H1 (cell line): ENCODE results near the gene DHRS1.

Experiments
- CTCF ChIP-seq, 3 experiments: IDR thresholded peaks; 1 replicate in 2 of 3; 2 replicates in 1 of 3; pipeline versions ENCODE4 v1.5.1 to v1.6.1; 2011; ENCODE audit warnings: low read length in 3 of 3, mild to moderate bottlenecking in 3 of 3, inconsistent platforms in 2 of 3, low read depth in 1 of 3, moderate library complexity in 1 of 3; ENCODE audit not compliant: insufficient read depth in 1 of 3; ENCODE audit errors: control extremely low read depth in 1 of 3
- EZH2 ChIP-seq: fragments of 200-600 bp; sonication (generic); IDR thresholded peaks from 2 replicates; pipeline ENCODE4 v1.7.1; 2012; ENCODE audit warnings: low read depth, mild to moderate bottlenecking, moderate library complexity, low read length, inconsistent platforms; ENCODE audit not compliant: severe bottlenecking
- POLR2A ChIP-seq, 2 experiments: IDR thresholded peaks; 1 replicate in 1 of 2; 2 replicates in 1 of 2; pipeline ENCODE4 v1.6.1; 2011; ENCODE audit warnings: low read depth in 2 of 2, low read length in 2 of 2, mild to moderate bottlenecking in 2 of 2; ENCODE audit errors: control extremely low read depth in 1 of 2
- RBBP5 ChIP-seq: IDR thresholded peaks from 2 replicates; pipeline ENCODE4 v1.7.1; 2012; ENCODE audit warnings: low read depth, mild to moderate bottlenecking, inconsistent platforms, low read length, moderate library complexity, borderline replicate concordance
- SIN3A ChIP-seq, 2 experiments: IDR thresholded peaks in 1 of 2; conservative IDR thresholded peaks in 1 of 2; 2 replicates each; pipeline ENCODE4 v1.6.1; 2011 to 2012; ENCODE audit warnings: low read length in 2 of 2, improper control_type of control experiment in 1 of 2, low read depth in 1 of 2, mild to moderate bottlenecking in 1 of 2
- TAF1 ChIP-seq: IDR thresholded peaks from 2 replicates; pipeline ENCODE4 v1.6.1; 2011; ENCODE audit warnings: mild to moderate bottlenecking, low read depth, low read length

DNA sequence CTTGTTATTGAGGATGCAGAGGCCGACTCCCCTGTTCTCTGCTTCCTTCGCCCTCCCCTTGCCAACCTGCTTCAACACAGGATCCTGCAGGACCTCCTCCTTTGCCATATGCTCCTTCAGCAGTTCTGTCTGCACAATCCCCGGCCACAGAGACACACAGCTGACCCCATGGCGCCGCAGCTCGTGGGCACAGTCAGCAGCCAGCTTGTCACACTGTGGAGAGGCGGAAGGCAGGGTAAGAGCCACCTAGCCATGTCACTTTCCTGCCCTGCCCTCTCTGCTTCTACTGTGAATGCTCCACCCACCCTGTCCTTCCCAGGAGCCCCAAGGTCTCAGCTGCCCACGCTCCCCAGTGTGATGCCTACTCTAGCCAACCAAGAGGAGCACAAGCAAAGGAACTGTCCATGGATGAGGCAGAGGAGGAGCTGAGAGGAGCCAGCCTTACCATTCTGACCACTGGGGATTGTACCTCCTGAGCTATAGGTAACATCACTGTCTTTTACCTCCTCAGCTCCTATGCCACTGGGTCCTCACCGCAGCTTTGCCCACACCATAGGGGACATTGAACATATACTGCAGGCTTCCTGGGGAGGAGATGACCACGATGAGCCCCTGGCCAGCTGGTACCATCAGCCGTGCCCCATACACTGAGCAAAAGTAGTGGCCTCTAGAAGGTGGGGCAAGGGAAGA, 7.3 kb downstream of the DHRS1 start:
- TF ChIP-seq TAF1 (no peak), EZH2 (no peak), POLR2A (IDR thresholded peaks at IDR 0.05; ENCODE audit: control extremely low read depth in 1 of 2, low read depth in 2 of 2, low read length in 2 of 2) (no peak), CTCF (IDR thresholded peaks at IDR 0.05; ENCODE audit: control extremely low read depth in 1 of 3, insufficient read depth in 1 of 3, low read depth in 1 of 3, low read length in 3 of 3) (no peak), RBBP5 (no peak), SIN3A (conservative IDR thresholded peaks at IDR 0.05 in 1 of 2, IDR thresholded peaks at IDR 0.05 in 1 of 2; ENCODE audit: low read depth in 1 of 2, low read length in 2 of 2) (no peak)
